H9 (cell line): ENCODE data around the gene FAM13B. TPM values are rescaled to one million over a fixed set of nuclear protein-coding genes. Genes with fewer than 3 reads are reported as not detected.
"Not testable (repeated sequence)": the region's sequence is repeated elsewhere in the genome, so short reads cannot be mapped to it uniquely, and the experiment has no call there.

Experiments
- DNase-seq: peaks from one replicate; pipeline ENCODE4 v3.0.0-alpha.2; 2017
- H2AFZ ChIP-seq: one replicate; pipeline ENCODE4 v1.6.1; 2013; ENCODE audit warnings: mild to moderate bottlenecking, low read length, control low read depth, moderate library complexity
- H2AK5ac ChIP-seq: 2 replicates; pipeline ENCODE4 v1.6.1; 2013; ENCODE audit warnings: low read length, control low read depth, mixed read lengths; ENCODE audit not compliant: insufficient read length
- H2BK120ac ChIP-seq: one replicate; pipeline ENCODE4 v1.6.1; 2013; ENCODE audit warnings: low read depth, mild to moderate bottlenecking, low read length, control low read depth, inconsistent platforms; ENCODE audit not compliant: poor library complexity, severe bottlenecking
- H2BK12ac ChIP-seq: 2 replicates; pipeline ENCODE4 v1.6.1; 2013; ENCODE audit warnings: low read length, control low read depth, mixed read lengths, low read depth; ENCODE audit not compliant: insufficient read length
- H2BK15ac ChIP-seq: 2 replicates; pipeline ENCODE4 v1.6.1; 2013; ENCODE audit warnings: low read depth, low read length, control low read depth
- H2BK20ac ChIP-seq: one replicate; pipeline ENCODE4 v1.6.1; 2013; ENCODE audit warnings: low read depth, mild to moderate bottlenecking, low read length, control low read depth, inconsistent platforms; ENCODE audit not compliant: poor library complexity, severe bottlenecking
- H2BK5ac ChIP-seq: 2 replicates; pipeline ENCODE4 v1.6.1; 2013; ENCODE audit warnings: low read length, control low read depth, mixed read lengths; ENCODE audit not compliant: insufficient read length
- H3K14ac ChIP-seq: 2 replicates; pipeline ENCODE4 v1.6.1; 2013; ENCODE audit warnings: low read length, control low read depth; ENCODE audit not compliant: insufficient read depth
- H3K18ac ChIP-seq: 2 replicates; pipeline ENCODE4 v1.6.1; 2013; ENCODE audit warnings: low read depth, mild to moderate bottlenecking, mixed read lengths, low read length, control low read depth; ENCODE audit not compliant: insufficient read length
- H3K23ac ChIP-seq: 2 replicates; pipeline ENCODE4 v1.6.1; 2013; ENCODE audit warnings: low read length, control low read depth, mixed read lengths, low read depth; ENCODE audit not compliant: insufficient read length
- H3K23me2 ChIP-seq: 2 replicates; pipeline ENCODE4 v1.6.1; 2013; ENCODE audit warnings: low read depth, mild to moderate bottlenecking, mixed read lengths, low read length, control low read depth; ENCODE audit not compliant: insufficient read length, poor library complexity, severe bottlenecking
- H3K27ac ChIP-seq: 2 replicates; pipeline ENCODE4 v1.5.1; 2013; ENCODE audit warnings: low read length, control low read depth, mixed read lengths, low read depth; ENCODE audit not compliant: insufficient read length
- H3K27me3 ChIP-seq: 2 replicates; pipeline ENCODE4 v1.6.1; 2013; ENCODE audit warnings: low read length, control low read depth, inconsistent platforms; ENCODE audit not compliant: insufficient read depth
- H3K4ac ChIP-seq: 2 replicates; pipeline ENCODE4 v1.6.1; 2013; ENCODE audit warnings: low read depth, mild to moderate bottlenecking, control low read depth, inconsistent platforms, low read length, moderate library complexity
- H3K4me1 ChIP-seq: 2 replicates; pipeline ENCODE4 v1.6.1; 2013; ENCODE audit warnings: low read length, control low read depth, inconsistent platforms; ENCODE audit not compliant: insufficient read depth
- H3K4me2 ChIP-seq: 2 replicates; pipeline ENCODE4 v1.6.1; 2013; ENCODE audit warnings: low read length, control low read depth, mixed read lengths; ENCODE audit not compliant: insufficient read length, insufficient read depth
- H3K56ac ChIP-seq: 2 replicates; pipeline ENCODE4 v1.6.1; 2013; ENCODE audit warnings: low read depth, mild to moderate bottlenecking, mixed read lengths, low read length, control low read depth; ENCODE audit not compliant: insufficient read length
- H3K79me1 ChIP-seq: 2 replicates; pipeline ENCODE4 v1.6.1; 2013; ENCODE audit warnings: low read depth, mild to moderate bottlenecking, moderate library complexity, low read length, control low read depth, inconsistent platforms; ENCODE audit not compliant: insufficient read depth, poor library complexity, severe bottlenecking
- H3K79me2 ChIP-seq: 2 replicates; pipeline ENCODE4 v1.6.1; 2013; ENCODE audit warnings: low read length, control low read depth, inconsistent platforms; ENCODE audit not compliant: insufficient read depth
- H3K9ac ChIP-seq: 2 replicates; pipeline ENCODE4 v1.6.1; 2013; ENCODE audit warnings: low read length, control low read depth, mixed read lengths; ENCODE audit not compliant: insufficient read length; ENCODE audit errors: extremely low read depth
- H3K9me3 ChIP-seq: one replicate; pipeline ENCODE4 v1.6.1; 2013; ENCODE audit warnings: low read depth, low read length, inconsistent platforms; ENCODE audit not compliant: control insufficient read depth
- H3T11ph ChIP-seq: one replicate; pipeline ENCODE4 v1.6.1; 2013; ENCODE audit warnings: mild to moderate bottlenecking, low read length, control low read depth, inconsistent platforms
- H4K20me1 ChIP-seq: one replicate; pipeline ENCODE4 v1.6.1; 2013; ENCODE audit not compliant: control insufficient read depth, insufficient read length, insufficient read depth
- H4K5ac ChIP-seq: 2 replicates; pipeline ENCODE4 v1.6.1; 2013; ENCODE audit warnings: low read depth, mild to moderate bottlenecking, mixed read lengths, low read length, control low read depth; ENCODE audit not compliant: insufficient read length
- H4K8ac ChIP-seq: replicated peaks from 2 replicates; pipeline ENCODE4 v1.6.1; 2013; ENCODE audit warnings: low read length, control low read depth, mixed read lengths, low read depth; ENCODE audit not compliant: insufficient read length
- H4K91ac ChIP-seq: 2 replicates; pipeline ENCODE4 v1.6.1; 2013; ENCODE audit warnings: low read depth, mild to moderate bottlenecking, moderate library complexity, mixed read lengths, low read length, control low read depth; ENCODE audit not compliant: insufficient read length
- H3K27ac Mint-ChIP-seq, 3 experiments: 2 replicates in 2 of 3; 3 replicates in 1 of 3; pipeline ENCODE4 v1.8.0; 2020 to 2021; ENCODE audit warnings: mixed read lengths in 3 of 3, mild to moderate bottlenecking in 1 of 3, moderate library complexity in 1 of 3
- H3K27me3 Mint-ChIP-seq: 2 replicates; pipeline ENCODE4 v1.8.0; 2021; ENCODE audit warnings: low read depth, mild to moderate bottlenecking, moderate library complexity, mixed read lengths
- H3K36me3 Mint-ChIP-seq, 3 experiments: 2 replicates in 2 of 3; 3 replicates in 1 of 3; pipeline ENCODE4 v1.8.0; 2020 to 2021; ENCODE audit warnings: low read depth in 3 of 3, mixed read lengths in 3 of 3; ENCODE audit not compliant: insufficient read depth in 1 of 3
- H3K4me1 Mint-ChIP-seq, 2 experiments: 2 replicates each; pipeline ENCODE4 v1.8.0; 2020; ENCODE audit warnings: mixed read lengths in 2 of 2
- H3K4me3 Mint-ChIP-seq, 2 experiments: 2 replicates in 1 of 2; 3 replicates in 1 of 2; pipeline ENCODE4 v1.8.0; 2020 to 2021; ENCODE audit warnings: mild to moderate bottlenecking in 2 of 2, mixed read lengths in 2 of 2, moderate library complexity in 1 of 2
- H3K9me3 Mint-ChIP-seq, 2 experiments: 2 replicates in 1 of 2; 3 replicates in 1 of 2; pipeline ENCODE4 v1.8.0; 2020; ENCODE audit warnings: mild to moderate bottlenecking in 2 of 2, mixed read lengths in 2 of 2, moderate library complexity in 1 of 2
- WGBS: extraction: QIAGEN DNeasy Blood & Tissue Kit; methylation state at CpG from one replicate; pipeline ENCODE4 v1.1.7; 2013; ENCODE audit warnings: missing lambda C conversion rate, low lambda C conversion rate, mixed read lengths; ENCODE audit not compliant: insufficient read length; ENCODE audit errors: extremely low coverage; 5-methylcytosine and 5-hydroxymethylcytosine counted together
- total RNA-seq: library from RNA; stranded (reverse); gene quantifications from 2 replicates; pipeline ENCODE4 v1.2.1, GENCODE V29; 2021
- TF ChIP-seq, protein P1 (sequence below): fragments of 200-600 bp; sonication (generic); conservative IDR thresholded peaks from 3 replicates; pipeline ENCODE4 v1.8.0; 2021; ENCODE audit warnings: antibody characterized with exemption, mild to moderate bottlenecking

Gene FAM13B
- total RNA-seq, 1 experiment from 2014 or later: 23.0 TPM

DNA sequence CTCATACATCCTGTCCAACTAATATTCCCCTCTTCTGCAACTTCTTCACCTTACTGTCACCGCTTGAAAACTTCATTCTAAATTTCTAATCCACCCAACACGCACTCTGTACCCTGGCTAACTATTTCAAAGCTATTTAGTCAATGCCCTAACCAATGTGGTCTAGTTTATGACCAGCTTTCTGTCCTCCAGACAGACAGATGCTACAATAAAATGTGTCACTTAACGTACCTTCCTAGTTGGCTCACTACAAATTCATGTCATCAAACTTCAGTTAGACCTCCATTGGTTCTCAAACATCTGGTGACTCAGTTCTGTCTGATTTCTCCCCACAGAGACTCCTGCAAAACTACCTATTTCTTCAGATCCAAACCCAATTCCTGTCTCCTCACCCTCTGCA, 57.7 kb downstream of the FAM13B start:
- H3T11ph ChIP-seq: no peak overlapping the region
- no peak for DNase-seq
- no peak overlapping the region for H3K4me2 ChIP-seq
- no peaks in the 10 kb centered on the region for H3K27me3 ChIP-seq
- H4K91ac ChIP-seq: no peak overlapping the region
- peaks cover 10 to 12% of the 10 kb centered on the region in 2 experiments for H3K9me3 Mint-ChIP-seq
- no peak overlapping the region for H4K5ac ChIP-seq
- no peak overlapping the region for H3K4me3 Mint-ChIP-seq
- no peaks in the 10 kb centered on the region for H3K23me2 ChIP-seq
- no peak overlapping the region for H2AK5ac ChIP-seq
- WGBS: 100% methylated on average over 2 of the region's 3 CpGs
- H3K36me3 Mint-ChIP-seq: peaks cover 45 to 60% (median 56%) of the 10 kb centered on the region in 3 experiments
- H2BK20ac ChIP-seq: no peak overlapping the region
- H3K18ac ChIP-seq: no peak overlapping the region
- no peak overlapping the region for H3K56ac ChIP-seq
- H3K4ac ChIP-seq: no peak overlapping the region
- H3K23ac ChIP-seq: no peak overlapping the region
- H4K8ac ChIP-seq: no peak overlapping the region
- TF ChIP-seq, protein P1, sequence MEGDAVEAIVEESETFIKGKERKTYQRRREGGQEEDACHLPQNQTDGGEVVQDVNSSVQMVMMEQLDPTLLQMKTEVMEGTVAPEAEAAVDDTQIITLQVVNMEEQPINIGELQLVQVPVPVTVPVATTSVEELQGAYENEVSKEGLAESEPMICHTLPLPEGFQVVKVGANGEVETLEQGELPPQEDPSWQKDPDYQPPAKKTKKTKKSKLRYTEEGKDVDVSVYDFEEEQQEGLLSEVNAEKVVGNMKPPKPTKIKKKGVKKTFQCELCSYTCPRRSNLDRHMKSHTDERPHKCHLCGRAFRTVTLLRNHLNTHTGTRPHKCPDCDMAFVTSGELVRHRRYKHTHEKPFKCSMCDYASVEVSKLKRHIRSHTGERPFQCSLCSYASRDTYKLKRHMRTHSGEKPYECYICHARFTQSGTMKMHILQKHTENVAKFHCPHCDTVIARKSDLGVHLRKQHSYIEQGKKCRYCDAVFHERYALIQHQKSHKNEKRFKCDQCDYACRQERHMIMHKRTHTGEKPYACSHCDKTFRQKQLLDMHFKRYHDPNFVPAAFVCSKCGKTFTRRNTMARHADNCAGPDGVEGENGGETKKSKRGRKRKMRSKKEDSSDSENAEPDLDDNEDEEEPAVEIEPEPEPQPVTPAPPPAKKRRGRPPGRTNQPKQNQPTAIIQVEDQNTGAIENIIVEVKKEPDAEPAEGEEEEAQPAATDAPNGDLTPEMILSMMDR: no peak
- H3K27ac ChIP-seq: no peak overlapping the region
- H2BK120ac ChIP-seq: no peak overlapping the region
- H3K79me2 ChIP-seq: no peaks in the 10 kb centered on the region; the same call in 1 of the 2 replicates
- no peak overlapping the region for H2BK5ac ChIP-seq
- no peaks in the 10 kb centered on the region for H3K79me1 ChIP-seq
- no peak overlapping the region for H3K14ac ChIP-seq
- H2AFZ ChIP-seq: no peak overlapping the region
- no peaks in the 10 kb centered on the region for H4K20me1 ChIP-seq
- H3K9ac ChIP-seq: no peak overlapping the region
- H3K27me3 Mint-ChIP-seq: no peaks in the 10 kb centered on the region
- H2BK15ac ChIP-seq: no peak overlapping the region
- H3K9me3 ChIP-seq: no peaks in the 10 kb centered on the region
- no peak overlapping the region for H3K27ac Mint-ChIP-seq
- H3K4me1 ChIP-seq: no peaks in the 10 kb centered on the region
- H2BK12ac ChIP-seq: no peak overlapping the region
- no peaks in the 10 kb centered on the region for H3K4me1 Mint-ChIP-seq

DNA sequence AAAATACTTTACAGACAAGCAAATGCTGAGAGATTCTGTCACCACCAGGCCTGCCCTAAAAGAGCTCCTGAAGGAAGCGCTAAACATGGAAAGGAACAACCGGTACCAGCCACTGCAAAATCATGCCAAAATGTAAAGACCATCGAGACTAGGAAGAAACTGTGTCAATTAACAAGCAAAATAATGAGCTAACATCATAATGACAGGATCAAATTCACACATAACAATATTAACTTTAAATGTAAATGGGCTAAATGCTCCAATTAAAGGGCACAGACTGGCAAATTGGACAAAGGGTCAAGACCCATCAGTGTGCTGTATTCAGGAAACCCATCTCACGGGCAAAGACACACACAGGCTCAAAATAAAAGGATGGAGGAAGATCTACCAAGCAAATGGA, 62.5 kb downstream of the FAM13B start:
- H4K5ac ChIP-seq, H3K27ac ChIP-seq, H3K4me2 ChIP-seq, H3K4me3 Mint-ChIP-seq, H2BK5ac ChIP-seq, H2BK120ac ChIP-seq, H4K8ac ChIP-seq, H2BK12ac ChIP-seq, H4K20me1 ChIP-seq, H3K18ac ChIP-seq, H3K23ac ChIP-seq, H3K9me3 ChIP-seq, H3K27me3 ChIP-seq, H3K27me3 Mint-ChIP-seq, H4K91ac ChIP-seq, H3K4me1 Mint-ChIP-seq, H2AFZ ChIP-seq, H2AK5ac ChIP-seq, H3T11ph ChIP-seq, H3K79me2 ChIP-seq, H3K27ac Mint-ChIP-seq, H3K4ac ChIP-seq, H3K4me1 ChIP-seq, H3K14ac ChIP-seq, H3K9ac ChIP-seq, H3K79me1 ChIP-seq, H3K23me2 ChIP-seq, H3K56ac ChIP-seq, H2BK15ac ChIP-seq, DNase-seq, H2BK20ac ChIP-seq: not testable (repeated sequence)
- Mint-ChIP-seq H3K9me3 (peaks cover 19 to 34% of the 10 kb centered on the region in 2 experiments), H3K36me3 (peaks cover 38 to 56% (median 54%) of the 10 kb centered on the region in 3 experiments)
- WGBS: no CpG with 5 or more reads among the region's 4 CpGs
